GM18867 (cell line): ENCODE measurements around the gene KLHL26.

ENCODE experiments used
- ATAC-seq: cut with Tn5 transposase; IDR thresholded peaks from one replicate; pipeline ENCODE4 v1.9.1; 2021; ENCODE audit warnings: mild to moderate bottlenecking, moderate library complexity; ENCODE audit not compliant: unreplicated experiment

The KLHL26 gene

DNA sequence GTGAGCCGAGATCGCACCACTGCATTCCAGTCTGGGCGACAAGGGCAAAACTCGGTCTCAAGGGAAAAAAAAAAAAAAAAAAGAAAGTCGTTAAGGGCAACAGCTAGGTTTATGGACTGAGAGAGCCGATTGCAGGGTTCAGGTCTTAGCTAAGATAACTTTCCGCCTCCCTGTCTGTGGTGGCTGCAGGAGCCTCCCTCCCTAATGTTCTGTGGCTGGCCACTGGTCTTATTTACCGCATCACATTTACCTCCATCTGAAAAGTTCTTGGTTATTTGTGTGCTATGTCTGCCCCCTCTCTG lies 45.9 kb downstream of the KLHL26 start:
- no peak for ATAC-seq

GRCh38 chr19:18683109-18683957 lies 46.5 kb downstream of the KLHL26 start, which contains the start of gene CRTC1:
TSS of gene CRTC1 (plus strand) at chr19:18683680. CDS start at chr19:18683703, 23 bp downstream.
- peak; percentile 75 for ATAC-seq

DNA sequence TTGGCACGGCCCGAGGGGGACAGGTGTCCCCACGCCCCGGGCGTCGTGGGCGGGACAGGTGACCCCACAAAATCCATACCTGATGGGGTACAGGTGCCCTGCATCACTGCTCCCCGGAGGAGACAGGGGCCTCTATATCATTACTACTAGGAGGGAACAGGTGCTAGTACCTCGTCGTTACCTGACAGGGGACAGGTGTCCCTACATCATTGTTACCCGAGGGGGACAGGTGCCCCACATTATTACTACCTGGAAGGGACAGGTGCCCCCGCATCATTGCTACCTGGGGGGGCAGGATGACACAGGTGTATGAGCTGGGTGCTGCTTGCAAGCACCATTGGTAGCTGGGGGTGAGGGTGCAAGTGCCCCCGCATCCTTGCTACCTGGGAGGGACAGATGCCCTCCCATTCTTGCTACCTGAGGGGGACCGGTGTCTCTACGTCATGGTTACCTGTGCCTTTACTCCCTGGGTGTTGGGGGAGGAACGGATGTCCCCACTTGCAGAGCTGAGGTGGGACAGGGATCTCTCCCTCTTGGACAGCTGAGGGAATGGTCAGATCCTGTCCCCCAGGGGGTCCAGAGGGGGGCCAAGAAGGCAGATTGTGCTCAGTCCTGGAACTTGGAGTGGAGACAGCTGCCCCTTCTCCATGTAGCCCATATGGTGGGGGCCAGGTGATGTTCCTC lies 47.3 kb downstream of the KLHL26 start:
- no peak for ATAC-seq

DNA sequence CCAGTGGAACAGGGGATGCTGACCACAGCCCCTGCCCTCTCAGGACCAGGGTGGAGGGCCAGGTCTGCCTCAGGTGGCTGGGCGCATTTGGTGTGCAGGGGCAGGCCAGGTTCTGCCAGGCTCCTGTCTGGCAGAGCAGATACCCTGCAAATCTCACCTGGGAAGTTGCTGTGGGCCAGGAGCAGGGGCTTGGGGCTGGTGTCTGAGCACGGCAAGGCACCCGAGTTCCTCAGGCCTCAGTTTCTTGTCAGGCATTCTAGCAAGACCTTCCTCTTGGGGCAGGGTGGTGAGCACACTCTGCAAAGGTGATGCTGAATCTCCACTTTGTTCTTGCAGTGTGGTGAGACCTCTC lies 47.8 kb downstream of the KLHL26 start:
- ATAC-seq = no peak

- no peak for ATAC-seq
Measured at GRCh38 chr19:18685597-18686190, 48.9 kb downstream of the KLHL26 start.

- no peak for ATAC-seq
Measured at GRCh38 chr19:18687740-18688465, 51.1 kb downstream of the KLHL26 start.

DNA sequence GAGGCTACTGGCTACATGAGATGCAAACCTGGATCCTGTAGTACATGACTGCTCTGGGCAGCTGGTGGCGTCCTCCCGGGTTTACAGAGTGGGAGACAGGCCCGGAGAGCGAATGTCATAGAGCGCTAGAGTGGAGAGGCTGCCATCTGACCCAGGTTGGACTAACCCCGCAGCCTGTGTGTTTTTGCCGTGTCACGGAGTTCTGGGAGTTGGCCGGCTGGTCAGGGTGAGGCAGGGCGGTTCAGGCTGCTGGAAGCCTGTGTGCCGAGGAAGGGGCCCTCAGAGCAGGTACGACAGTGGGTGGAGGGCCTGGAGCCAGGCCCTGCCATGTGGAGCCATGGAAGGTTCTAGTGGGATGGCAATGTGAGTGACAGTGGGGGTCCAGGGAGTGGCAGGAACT lies 59.2 kb downstream of the KLHL26 start:
- ATAC-seq = no peak

- no peak for ATAC-seq
Measured at GRCh38 chr19:18697680-18698079, 60.9 kb downstream of the KLHL26 start.

DNA sequence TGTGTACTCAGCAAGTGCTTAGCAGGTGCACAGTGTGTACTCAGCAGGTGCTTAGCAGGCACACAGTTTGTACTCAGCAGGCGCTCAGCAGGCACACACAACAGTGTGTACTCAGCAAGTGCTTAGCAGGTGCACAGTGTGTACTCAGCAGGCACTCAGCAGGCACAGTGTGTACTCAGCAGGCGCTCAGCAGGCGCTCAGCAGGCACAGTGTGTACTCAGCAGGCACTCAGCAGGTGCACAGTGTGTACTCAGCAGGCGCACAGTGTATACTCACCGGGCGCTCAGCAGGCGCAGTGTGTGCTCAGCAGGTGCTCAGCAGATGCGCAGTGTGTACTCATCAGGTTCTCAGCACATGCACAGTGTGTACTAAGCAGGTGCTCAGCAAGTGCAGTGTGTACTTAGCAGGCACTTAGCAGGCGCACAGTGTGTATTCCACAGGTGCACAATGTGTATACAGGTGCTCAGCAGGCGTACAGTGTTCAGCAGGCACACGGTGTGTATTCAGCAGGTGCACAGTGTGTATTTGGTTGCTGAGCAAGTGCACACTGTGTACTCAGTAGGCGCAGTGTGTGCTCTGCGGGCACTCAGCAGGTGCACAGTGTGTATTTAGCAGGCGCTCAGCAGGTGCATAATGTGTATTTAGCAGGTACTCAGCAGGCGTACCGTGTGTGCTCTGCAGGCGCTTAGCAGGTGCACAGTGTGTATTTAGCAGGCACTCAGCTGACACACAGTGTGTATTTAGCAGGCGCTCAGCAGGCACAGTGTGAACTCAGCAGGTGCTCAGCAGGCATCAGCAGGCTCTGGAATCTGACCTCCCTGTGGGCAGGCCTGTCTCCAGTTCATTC lies 61.7 kb downstream of the KLHL26 start:
- no peak for ATAC-seq

- ATAC-seq = no peak
Measured at GRCh38 chr19:18699403-18700054, 62.7 kb downstream of the KLHL26 start.

- peak; percentile 73 for ATAC-seq
Measured at GRCh38 chr19:18700501-18701249, 63.8 kb downstream of the KLHL26 start.

- peak; percentile 37 for ATAC-seq
Measured at GRCh38 chr19:18701250-18701608, 64.4 kb downstream of the KLHL26 start.

DNA sequence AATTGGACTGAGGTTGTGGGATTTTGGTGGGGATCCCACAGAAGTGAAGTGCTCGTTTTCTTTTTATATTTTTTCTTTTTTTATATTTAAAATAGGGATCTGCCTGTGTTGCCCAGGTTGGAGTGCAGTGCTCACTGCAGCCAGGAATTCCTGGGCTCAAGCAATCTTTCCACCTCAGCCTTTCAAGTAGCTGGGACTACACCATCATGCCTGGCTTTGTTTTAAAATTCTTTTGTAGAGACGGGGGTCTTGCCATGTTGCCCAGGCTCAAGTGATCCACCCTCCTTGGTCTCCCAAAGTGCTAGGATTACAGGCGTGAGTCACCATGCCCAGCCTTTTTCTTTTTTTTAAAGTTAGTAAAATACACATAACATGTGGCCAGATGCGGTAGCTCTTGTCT lies 67.2 kb downstream of the KLHL26 start:
- no peak for ATAC-seq

DNA sequence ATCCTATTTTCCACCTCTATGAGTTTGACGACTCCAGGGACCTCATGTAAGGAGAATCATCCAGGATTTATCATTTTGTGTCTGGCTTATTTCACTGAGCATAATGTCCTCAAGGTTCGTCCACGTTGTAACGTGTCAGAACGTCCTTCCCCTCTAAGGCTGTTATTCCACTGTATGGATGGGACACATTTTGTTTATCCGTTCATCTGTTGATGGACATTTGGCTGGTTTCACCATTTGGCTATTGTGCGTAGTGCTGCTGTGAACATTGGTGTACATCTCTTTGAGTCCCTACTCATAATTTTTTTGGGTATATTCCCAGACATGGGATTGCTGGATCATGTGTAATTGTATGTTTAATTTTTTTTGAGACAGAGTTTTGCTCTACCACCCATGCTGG lies 68.1 kb downstream of the KLHL26 start:
- no peak for ATAC-seq

GRCh38 chr19:18708452-18709231 lies 71.8 kb downstream of the KLHL26 start:
- no peak for ATAC-seq

- ATAC-seq = no peak
Measured at GRCh38 chr19:18709546-18709945, 72.7 kb downstream of the KLHL26 start.

GRCh38 chr19:18710186-18710585 lies 73.4 kb downstream of the KLHL26 start:
- ATAC-seq = no peak

DNA sequence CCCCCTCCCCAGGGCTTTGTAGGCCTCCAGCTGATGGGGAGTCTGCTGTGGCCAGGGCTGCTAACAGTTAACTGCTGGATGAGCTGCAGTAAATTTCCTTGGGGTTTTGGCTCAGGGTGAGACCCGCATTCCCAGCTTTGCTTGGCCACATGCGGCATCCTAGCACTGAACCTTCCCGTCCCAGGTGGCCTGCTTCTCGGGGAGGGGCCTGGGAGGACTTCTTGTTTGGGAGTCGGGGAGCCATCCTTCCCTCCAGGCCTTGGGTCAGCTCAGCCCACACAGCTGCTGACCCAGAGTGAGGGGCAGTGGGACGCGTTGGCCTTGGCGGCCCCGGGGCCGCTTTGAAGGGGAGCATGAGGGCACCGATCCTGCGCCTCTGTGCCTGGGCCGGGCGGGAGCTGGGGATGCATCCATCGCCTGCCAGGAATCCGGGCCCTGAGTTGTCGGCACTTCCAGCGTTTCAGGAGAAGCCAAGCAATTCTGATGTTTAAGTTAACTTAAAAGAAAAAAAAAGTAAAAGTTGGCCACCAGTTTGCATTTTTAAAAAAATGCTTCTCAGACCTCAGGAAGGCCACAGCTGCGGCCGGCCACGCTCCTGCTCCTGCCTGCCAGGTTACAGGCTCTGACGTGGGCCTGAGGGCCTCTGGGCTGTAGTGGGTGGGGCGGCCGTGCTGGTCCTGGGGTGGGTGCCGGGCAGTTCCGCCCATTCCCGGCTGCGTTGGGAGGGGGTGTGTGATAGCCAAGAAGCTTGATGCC lies 74.3 kb downstream of the KLHL26 start:
- no peak for ATAC-seq
